Fibroblast of peridontal ligament (primary cell): ENCODE results near the gene FAM25C.
"Not testable (repeated sequence)": the region's sequence is repeated elsewhere in the genome, so short reads cannot be mapped to it uniquely, and the experiment has no call there.

Source experiments
- DNase-seq: peaks from one replicate; pipeline ENCODE4 v3.0.0-alpha.2; 2010; ENCODE audit errors: extremely low read depth

The FAM25C gene

GRCh38 chr10:47957158-47957557, 42.4 kb downstream of the FAM25C start:
- DNase-seq, result not testable (repeated sequence)

GRCh38 chr10:47947424-47947823, 52.2 kb downstream of the FAM25C start:
- DNase-seq, result not testable (repeated sequence)
